GM18519 (cell line): Measurements from ENCODE around the gene BATF.

Experiments
- ATAC-seq: cut with Tn5 transposase; IDR thresholded peaks from one replicate; pipeline ENCODE4 v1.9.1; 2021; ENCODE audit warnings: mild to moderate bottlenecking, moderate library complexity; ENCODE audit not compliant: unreplicated experiment, low FRiP score

Gene BATF

DNA sequence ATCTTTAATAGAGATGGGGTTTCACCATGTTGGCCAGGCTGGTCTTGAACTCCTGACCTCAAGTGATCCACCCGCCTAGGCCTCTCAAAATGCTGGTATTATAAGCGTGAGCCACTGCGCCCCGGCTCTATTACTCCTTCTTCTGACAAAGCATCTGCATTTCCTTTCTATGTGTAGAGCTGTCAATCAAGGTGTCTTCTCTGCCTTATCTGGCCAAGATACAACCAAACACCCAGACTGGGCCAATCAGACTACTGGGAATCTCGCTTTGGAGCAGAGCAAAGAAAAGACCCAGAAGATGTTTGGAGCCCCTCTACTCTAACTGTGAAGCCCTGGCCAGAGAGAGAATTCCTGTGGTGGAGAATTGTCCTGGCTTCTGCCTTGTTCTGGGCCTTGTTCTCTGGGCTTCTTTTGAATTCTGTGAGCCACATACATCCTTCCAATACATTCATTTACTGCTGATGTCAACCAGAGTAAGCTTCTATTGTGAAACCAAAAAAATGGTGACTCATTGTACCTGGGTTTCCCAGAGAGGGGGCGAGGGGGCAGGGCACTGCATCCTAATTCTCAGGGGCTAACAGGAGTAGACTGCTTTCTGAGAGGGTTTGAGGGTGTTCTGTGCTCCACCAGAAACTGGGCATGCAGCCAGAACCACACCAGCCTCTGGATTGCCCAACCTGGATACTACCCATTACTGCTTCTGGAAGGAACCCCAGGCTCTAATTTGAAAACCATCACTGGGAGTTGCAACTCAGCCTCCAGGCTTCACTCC, 37.4 kb downstream of the BATF start:
- ATAC-seq: no peak

DNA sequence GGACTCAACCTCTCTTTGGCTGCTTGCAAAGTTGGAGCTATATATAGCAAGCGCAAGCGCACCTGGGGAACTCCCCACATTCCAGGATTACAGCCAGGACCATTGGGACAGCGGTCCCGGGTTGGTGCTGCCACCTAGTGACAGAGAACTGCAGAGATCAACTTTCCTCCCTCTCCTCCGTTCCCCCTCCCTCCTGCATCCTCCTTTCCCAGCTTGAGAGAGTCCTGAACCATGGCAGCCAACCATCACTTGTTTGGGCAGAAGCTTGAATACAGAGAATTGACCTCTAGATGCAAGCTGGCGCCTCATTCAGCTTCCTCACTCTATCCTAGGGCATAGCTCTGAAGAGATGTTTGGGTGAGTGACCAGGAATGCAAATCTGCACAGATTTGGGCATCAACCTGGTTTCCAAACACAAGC, 38.8 kb downstream of the BATF start:
- ATAC-seq: no peak

DNA sequence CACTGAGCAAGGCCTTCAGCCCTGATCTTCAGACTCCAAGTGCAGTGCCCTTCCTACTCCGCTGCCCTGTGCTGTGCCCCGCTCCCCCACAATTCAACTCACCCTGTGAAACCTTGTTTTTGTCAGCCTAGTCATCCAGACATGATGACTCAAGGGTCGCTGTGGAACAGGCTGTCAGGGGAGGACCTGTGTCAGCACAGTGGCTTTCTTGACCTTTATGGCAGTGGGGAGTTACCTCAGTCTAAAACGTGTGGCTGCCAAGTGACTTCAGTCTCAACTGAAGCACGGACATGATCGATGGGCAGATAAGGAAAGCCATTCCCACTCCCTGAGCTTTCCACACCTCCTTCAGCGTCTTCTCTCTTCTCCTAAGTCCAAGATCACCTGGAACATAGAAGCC, 39.8 kb downstream of the BATF start:
- ATAC-seq: no peak

DNA sequence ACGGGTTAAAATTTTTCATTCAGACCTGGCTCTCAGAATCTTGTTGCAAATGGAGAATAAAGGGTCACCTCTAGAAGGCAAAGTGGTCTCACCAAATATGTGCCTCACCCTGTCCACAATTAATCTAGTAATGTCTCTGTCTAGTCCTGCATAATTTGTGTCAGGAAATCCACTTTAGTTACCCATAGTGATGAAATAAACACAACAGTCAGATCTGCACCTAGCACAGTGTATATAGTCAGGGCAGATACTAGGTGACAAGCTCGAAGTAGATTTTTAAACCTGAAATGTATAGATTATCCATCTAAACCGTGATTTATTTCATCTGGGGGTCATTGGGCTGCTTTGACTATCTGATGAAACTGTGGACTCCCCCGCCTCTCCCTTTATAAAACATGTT, 40.2 kb downstream of the BATF start:
- ATAC-seq: no peak

DNA sequence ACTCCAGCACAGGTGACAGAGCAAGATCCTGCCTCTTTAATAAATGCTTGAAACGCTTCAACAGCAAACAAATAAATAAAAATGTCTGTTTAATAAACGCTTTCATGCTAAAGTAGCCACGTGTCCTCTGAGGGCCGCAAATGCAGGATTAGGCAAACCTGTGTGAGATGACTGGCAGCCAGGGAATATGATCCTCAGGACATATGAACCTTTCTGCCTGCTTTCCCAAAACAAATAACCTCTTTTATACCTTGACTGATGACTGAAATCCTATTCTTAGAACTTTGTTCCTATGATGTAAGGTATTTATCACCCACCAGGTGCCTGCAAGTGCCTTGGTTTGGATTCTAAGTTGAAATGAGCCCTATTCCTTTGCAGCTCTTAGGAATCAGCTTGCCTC, 41.7 kb downstream of the BATF start:
- ATAC-seq: no peak

DNA sequence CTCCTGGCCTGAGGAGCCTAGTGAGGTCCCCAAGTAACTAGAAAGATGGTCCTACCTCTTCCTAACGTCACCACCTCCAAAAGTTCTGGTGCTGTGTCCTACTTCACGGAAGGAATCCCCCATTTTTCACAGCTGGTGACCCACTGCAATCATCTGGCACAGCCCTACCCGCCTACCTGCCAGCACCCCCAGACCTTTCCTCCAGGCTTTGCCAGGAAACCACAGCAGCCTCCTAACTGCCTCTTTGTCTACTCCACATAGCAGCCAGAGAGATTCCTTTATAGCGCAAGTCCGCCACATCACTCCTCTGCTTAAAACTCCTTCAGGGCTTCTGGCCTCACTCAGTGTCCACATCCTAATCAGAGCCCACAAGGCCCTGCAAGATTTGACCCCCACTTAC, 42.8 kb downstream of the BATF start:
- ATAC-seq: no peak

DNA sequence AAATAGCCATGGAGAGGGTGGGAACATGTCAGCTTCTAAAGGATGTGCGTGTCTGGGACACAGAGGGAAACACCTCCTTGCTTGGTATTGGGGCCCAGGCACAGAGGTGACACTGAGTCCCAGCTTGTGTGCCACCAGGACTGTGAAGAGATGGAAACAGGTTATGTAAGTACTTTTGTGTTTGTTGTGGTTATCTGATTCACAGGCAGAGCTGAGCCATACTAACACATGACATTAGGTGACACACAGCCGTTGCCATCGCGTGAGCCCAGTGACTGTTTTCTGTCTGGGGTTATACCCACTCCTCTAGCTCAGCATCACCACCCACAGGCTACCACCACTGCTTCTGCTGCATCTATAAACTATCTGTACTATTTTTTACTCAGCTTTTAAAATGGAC, 44.1 kb downstream of the BATF start:
- no peak for ATAC-seq

DNA sequence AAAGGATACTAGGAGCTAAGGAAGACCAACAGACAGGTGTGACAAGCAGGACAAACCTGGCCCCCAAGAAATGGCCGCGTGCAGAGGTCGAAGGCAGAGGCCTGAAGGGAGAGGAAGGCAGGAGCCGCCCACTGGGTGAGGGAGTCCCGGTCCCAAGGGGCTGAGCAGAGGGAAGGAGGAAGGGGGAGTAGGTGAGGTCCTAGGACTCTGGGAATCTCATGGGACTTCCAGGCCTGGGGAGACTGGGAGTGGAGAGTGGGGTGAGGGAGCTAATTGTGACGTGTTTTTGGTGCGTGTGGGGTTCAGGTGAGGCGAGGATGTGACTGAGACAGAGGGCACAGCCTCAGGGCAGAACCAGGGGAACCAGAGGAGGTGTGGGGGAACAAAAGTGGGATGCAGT, 44.5 kb downstream of the BATF start:
- no peak for ATAC-seq

DNA sequence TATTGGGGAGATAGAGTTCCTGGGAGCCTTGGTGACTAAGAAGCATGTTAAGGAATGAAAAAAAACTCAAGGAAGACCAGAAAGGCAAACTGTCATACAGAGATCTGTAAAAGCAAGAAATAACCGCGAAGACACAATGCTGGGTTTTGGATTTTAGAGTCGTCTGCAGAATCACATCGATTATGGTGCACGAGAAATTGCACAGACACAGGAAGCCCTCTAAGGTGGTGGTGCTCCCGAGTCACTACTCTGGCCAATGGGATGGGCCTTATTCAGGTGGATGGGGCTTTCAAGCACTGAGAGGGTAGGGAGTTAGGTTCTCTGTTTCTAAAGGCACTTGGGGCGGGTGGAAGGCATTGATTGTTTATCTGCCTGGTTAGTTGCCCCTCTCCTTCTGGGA, 45.9 kb downstream of the BATF start:
- no peak for ATAC-seq

DNA sequence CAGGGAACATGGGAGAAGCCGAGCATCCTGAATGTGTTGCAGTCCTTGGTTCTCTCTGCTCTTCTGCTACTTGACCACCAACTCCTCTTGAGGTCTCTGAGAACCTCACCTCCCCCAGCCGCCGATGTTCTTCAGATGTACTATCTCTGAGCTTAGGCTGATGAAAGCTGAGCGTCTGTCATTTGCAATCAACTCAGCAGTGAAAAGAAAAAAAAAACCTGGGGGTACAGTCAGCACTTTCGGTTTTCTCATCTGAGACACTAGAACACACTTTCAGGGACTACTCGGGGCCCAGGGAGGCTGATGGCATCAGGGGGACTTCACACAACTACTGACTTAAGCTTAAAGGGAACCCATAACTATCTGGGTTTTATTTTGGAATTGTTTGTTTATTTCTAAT, 46.5 kb downstream of the BATF start:
- no peak for ATAC-seq

DNA sequence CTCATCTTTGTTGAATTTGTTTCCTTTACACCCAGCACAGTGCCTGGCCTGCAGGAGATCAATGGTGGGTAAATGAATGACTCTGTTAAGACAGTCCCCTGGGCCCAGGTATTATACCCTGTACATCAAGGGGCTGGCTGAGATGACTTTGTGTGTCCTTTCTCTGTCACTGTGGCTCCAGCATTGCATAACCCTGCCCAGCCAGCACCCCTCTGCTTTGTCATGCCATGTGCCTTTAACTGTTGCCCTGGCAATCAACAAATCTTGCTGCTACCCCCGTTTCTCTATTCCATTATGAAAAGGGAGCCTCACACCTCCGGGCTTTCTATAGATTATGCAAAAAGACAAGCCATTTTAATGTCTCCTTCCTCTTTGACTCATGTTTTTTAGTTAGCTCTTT, 48.5 kb downstream of the BATF start:
- no peak for ATAC-seq

DNA sequence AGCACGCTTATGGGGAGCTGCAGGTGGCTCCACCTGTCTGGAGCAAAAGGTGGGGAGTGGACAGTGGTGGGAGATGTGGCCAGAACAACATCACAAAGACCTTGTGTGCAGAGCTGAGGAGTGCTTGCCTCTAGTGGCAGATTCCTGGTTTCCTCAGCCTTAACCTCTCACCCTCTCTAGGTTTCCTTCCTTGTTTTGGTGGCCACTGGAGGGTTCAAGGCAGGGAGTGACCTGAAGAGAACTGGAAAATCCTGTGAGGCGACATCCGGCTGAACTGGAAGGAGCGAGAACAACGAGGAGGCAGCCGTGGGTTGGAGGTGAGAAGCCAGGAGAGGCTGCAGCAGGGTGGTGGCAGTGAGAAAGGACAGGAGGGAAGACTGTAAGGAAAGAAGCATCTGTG, 49.8 kb downstream of the BATF start:
- no peak for ATAC-seq

DNA sequence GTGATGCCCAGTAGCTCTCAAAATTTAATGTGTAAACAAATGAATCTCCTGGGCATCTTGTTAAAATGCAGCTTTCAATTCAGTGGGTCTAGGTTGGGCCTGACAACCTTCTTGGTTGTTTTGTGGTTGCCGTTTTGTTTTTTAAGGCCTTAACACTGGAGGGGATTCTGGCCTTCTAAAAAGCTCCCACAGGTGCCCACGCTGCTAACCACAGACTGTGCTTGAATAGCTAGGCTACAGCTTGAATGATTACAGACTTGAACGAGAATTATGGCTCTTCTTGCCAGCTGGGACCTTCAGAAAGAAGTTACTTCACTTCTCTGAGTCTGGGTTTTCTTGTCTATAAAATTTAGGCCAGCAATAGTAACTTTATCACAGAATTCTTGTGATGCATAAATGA, 54.8 kb downstream of the BATF start:
- ATAC-seq: no peak

DNA sequence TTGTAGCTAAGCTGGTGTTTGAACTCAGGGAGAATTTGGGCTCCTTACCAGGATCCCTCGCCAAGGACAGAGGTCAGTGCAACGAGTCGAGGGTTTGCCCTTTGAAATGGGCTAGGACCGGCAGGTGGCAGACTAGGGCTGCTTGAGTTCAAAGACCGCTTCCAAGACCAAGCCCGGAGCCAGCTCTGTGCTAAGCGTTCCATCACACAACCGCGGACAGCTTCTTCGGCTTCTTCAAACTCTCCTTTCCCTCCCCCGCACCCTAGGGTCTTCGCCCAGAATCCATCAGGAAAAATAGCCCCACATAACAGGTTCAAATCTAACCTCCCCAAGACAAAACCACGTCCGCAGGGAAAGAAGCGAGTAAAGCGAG, 55.4 kb downstream of the BATF start:
- ATAC-seq: peak; percentile 58

DNA sequence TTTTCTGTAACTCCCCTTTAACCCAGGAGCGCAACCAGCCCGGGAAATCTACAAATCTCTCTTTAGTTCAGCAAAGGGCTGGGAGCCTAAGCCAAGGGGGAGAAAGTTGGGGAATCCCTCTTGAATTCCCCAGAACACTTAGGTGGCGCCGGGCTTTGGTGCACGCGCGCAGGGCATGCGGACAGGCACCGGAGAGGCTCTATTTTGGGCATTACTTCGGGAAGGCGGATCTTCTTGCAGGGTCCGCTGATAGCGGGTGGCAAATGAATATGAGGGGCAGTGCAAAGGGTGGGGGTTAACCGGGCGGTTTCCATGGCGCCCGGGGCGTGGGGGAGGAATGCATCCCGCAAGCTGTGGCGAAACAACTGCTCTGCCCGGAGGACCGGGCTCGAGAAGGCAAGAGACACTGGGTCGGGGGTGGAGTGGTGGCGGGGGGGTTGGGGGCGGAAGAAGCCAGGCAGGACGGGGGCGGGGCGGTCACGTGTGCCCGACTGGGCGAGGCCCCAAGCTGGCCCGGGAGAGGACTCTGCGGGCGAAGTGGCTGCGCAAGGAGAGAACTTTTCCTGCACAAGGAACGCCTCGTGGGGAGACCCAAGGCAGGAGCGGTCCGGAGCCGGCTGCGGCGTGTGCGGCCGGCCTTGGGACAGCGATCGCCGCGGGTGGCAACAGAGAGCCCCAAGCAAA, 56.0 kb downstream of the BATF start, which contains the start of gene FLVCR2:
Gene FLVCR2 (plus strand): TSS at position 519 of the 684 bp plus-strand sequence. CDS start 353 bp downstream, outside the sequence.
- ATAC-seq: no peak

DNA sequence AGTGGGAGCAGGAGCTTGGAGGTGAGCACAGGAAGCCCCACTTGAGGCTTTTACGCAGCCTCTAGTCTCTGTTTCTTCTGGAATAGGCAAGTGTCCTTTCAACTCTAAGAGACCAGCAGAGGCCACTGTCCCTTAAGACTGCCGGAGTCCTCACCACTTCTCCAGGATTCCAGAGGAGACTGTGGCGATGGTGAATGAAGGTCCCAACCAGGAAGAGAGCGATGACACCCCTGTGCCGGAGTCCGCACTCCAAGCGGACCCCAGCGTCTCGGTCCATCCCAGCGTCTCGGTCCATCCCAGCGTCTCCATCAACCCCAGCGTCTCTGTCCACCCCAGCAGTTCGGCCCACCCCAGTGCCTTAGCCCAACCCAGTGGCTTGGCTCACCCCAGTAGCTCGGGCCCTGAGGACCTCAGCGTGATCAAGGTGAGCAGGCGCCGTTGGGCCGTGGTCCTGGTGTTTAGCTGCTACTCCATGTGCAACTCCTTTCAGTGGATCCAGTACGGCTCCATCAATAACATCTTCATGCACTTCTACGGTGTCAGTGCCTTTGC, 56.6 kb downstream of the BATF start:
- no peak for ATAC-seq

DNA sequence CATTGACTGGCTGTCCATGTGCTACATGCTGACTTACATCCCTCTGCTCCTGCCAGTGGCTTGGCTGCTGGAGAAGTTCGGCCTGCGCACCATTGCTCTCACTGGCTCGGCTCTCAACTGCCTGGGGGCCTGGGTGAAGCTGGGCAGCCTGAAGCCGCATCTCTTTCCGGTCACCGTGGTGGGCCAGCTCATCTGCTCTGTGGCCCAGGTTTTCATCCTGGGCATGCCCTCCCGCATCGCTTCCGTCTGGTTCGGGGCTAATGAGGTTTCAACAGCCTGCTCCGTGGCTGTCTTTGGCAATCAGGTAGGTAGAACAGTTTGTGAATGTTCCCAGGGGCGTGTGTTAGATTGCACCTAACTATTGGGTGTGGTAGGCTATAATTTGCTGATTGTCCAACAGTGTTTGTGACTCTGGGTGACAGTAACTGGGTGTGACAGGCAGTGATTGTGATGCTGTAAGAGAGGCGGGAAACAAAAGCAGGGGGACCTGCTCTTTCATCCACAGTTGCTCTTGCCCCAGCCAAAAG, 57.1 kb downstream of the BATF start:
- ATAC-seq: no peak

DNA sequence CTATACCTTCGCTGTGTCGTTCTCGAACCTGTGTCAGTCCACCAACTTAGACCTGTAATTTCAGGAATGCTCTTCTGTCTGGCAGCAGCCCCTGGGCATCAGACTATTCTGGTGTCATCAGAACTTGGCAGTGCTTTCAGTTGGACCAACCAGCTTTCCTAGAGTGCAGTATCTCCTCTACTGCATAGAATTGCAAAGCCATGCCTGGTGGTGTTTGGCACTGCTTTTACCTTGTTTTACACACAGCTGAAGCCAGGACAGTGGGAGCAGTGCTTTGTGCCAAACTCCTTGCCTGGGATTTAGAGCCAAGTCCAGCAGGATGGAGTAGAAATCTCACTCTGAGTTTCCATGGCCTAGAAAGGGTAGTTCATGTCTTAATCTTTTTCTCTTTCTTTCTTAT, 57.6 kb downstream of the BATF start:
- ATAC-seq: no peak

DNA sequence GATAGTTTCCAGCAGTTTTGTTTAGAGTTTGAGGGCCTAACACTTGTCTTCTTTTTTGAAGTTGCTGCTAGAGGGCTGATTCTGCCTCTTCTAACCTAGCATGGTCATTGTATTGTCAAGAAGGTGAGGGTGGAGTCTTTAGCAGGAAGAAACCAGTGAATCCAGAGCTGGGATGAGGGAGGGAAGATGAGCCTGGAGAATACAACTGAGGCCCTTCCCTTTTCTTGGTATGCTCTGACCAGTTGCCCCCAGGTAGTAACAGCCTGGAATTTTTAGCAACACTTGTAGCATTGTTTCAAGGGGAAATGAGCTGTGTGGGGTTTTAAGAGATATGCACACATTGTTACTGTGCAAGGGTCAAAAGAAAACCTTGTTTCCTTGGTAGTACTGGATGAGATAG, 65.1 kb downstream of the BATF start:
- ATAC-seq: no peak

DNA sequence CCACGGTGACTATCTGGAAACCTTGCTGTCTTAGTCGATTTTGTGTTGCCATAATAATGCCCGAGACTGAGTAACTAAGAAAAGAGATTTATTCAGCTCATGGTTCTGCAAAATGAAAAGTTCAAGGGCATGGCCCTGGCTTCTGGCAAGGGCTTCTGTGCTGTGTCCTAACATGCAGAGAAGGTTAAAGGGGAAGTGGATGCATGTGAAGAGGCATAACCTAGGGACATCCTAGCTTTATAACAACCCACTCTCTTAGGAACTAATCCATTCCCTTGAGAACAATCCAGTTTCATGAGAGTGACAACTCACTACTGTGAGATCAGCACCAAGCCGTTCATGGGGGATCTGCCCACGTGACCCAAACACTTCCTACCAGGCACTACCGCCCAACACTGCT, 67.7 kb downstream of the BATF start:
- no peak for ATAC-seq

DNA sequence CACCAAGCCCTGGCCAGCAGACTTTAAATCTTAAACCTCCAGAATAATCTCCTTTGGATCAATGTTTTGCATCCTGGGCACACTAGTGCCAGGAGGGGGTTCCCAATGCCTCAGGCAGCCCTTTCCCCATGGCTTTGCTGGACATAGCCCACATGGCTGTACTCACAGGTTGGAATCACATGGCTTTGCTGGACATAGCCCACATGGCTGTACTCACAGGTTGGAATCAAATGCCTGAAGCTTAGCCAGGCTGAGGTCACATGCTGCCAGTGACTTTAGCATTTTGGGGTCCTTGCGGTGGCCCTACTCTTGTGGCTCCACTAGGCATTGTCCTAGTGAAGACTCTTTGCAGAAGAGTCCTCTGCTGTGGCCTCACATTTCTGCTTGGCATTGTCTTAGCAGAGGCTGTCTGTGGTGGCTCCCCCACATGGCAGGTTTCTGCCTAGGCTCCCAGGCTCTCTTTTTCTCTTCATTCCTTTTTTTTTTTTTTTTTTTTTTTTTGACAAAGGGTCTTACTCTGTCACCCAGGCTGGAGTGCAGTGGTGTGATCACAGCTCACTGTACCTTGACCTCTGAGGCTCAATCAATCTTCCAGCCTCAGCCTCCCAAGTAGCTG, 69.2 kb downstream of the BATF start:
- ATAC-seq: no peak
